GM12878 (cell line): ENCODE measurements around the gene GLI1. TPM values are rescaled to one million over a fixed set of nuclear protein-coding genes. Genes with fewer than 3 reads are reported as not detected.
A peak's percentile ranks its signal among the peaks of the same experiment; 100 is the strongest.

Experiments used
- ATAC-seq: fragments of 200-7000 bp; cut with Tn5 transposase; 3 replicates; pipeline ENCODE4 v1.9.1; 2020; ENCODE audit warnings: mild to moderate bottlenecking, moderate library complexity
- BruUV-seq: library from RNA; stranded (reverse); fragments of 400-500 nt; replicated peaks from 2 replicates; lab custom pipeline; 2021; lab: Mats Ljungman, UMichigan
- CTCF ChIA-PET: fragments of 300-600 bp; sonication (Branson Sonifier 250); formaldehyde crosslinking; extraction: SDS; loops from one replicate; lab custom pipeline; 2021; ENCODE audit warnings: inconsistent platforms; lab: Yijun Ruan, JAX
- POLR2A ChIA-PET: fragments of 350-600 bp; formaldehyde crosslinking; extraction: SDS; loops from one replicate; lab custom pipeline; 2021; ENCODE audit warnings: inconsistent platforms; lab: Charles Lee
- RAD21 ChIA-PET: fragments of 300-600 bp; sonication (Branson Sonifier 250); formaldehyde crosslinking; loops from one replicate; lab custom pipeline; 2023; ENCODE audit warnings: antibody characterized with exemption; ENCODE audit not compliant: unreplicated experiment; lab: Charles Lee
- SMC1A ChIA-PET: fragments of 300-600 bp; sonication (Branson Sonifier 250); formaldehyde crosslinking; loops from one replicate; lab custom pipeline; 2023; ENCODE audit not compliant: unreplicated experiment, uncharacterized antibody; lab: Charles Lee
- DNase-seq: peaks from one replicate; pipeline ENCODE4 v3.0.0-alpha.2; 2011; ENCODE audit warnings: low read depth, low spot score
- FAIRE-seq: peaks from 3 replicates; lab custom pipeline; 2011; peaks lifted over from hg19 to GRCh38; lab: Jason Lieb, UNC
- H2AFZ ChIP-seq: 2 replicates; pipeline ENCODE4 v1.6.0; 2011; ENCODE audit warnings: low read depth, low read length, control low read depth; ENCODE audit not compliant: control insufficient read depth
- H3K27ac ChIP-seq: 2 replicates; pipeline ENCODE4 v1.5.1; 2011; ENCODE audit warnings: control low read depth; ENCODE audit not compliant: control insufficient read depth, insufficient read depth
- H3K27me3 ChIP-seq, 2 experiments: replicated peaks in 1 of 2; 2 replicates each; pipeline versions ENCODE4 v1.6.0 to v1.6.1; 2011; ENCODE audit warnings: low read length in 1 of 2; ENCODE audit not compliant: control insufficient read depth in 2 of 2, insufficient read depth in 2 of 2
- H3K36me3 ChIP-seq, 2 experiments: 2 replicates each; pipeline ENCODE4 v1.5.1; 2011; ENCODE audit warnings: low read length in 1 of 2; ENCODE audit not compliant: control insufficient read depth in 2 of 2, insufficient read depth in 2 of 2
- H3K4me1 ChIP-seq: 2 replicates; pipeline ENCODE4 v1.6.1; 2011; ENCODE audit warnings: mild to moderate bottlenecking, low read length, moderate library complexity, mixed read lengths; ENCODE audit not compliant: control insufficient read depth, insufficient read depth
- H3K4me2 ChIP-seq: 2 replicates; pipeline ENCODE4 v1.6.0; 2011; ENCODE audit warnings: control low read depth; ENCODE audit not compliant: control insufficient read depth, insufficient read depth
- H3K4me3 ChIP-seq: fragments of 200-600 bp; sonication (generic); 2 replicates; pipeline ENCODE4 v1.5.1; 2016
- H3K79me2 ChIP-seq: 2 replicates; pipeline ENCODE4 v1.6.0; 2011; ENCODE audit warnings: low read length; ENCODE audit not compliant: control insufficient read depth, insufficient read depth
- H3K9ac ChIP-seq: 2 replicates; pipeline ENCODE4 v1.8.0; 2011; ENCODE audit warnings: low read length, control low read depth, mixed read lengths; ENCODE audit not compliant: control insufficient read depth, insufficient read depth
- H3K9me3 ChIP-seq: replicated peaks from 3 replicates; pipeline ENCODE4 v1.5.1; 2011; ENCODE audit warnings: mild to moderate bottlenecking, low read length; ENCODE audit not compliant: control insufficient read depth, insufficient read depth
- H4K20me1 ChIP-seq: 2 replicates; pipeline ENCODE4 v1.6.0; 2011; ENCODE audit not compliant: control insufficient read depth, insufficient read depth
- ATF7 ChIP-seq: fragments of 450-650 bp; IDR thresholded peaks from 2 replicates; pipeline ENCODE4 v1.6.1; 2016; ENCODE audit warnings: low read depth, mild to moderate bottlenecking
- FOXK2 ChIP-seq: fragments of 450-650 bp; IDR thresholded peaks from 2 replicates; pipeline ENCODE4 v1.6.1; 2017; ENCODE audit warnings: mild to moderate bottlenecking, moderate library complexity
- GABPA ChIP-seq: IDR thresholded peaks from 2 replicates; pipeline ENCODE4 v1.6.1; 2014; ENCODE audit warnings: antibody characterized with exemption, low read depth, mild to moderate bottlenecking, inconsistent platforms
- HDAC2 ChIP-seq: fragments of 200-600 bp; sonication (generic); IDR thresholded peaks from 2 replicates; pipeline ENCODE4 v1.6.1; 2017
- IKZF2 ChIP-seq, 2 experiments: fragments of 450-650 bp; IDR thresholded peaks; 2 replicates each; pipeline ENCODE4 v1.6.1; 2017; ENCODE audit warnings: mild to moderate bottlenecking in 2 of 2, moderate library complexity in 2 of 2
- POLR2A ChIP-seq: IDR thresholded peaks from 2 replicates; pipeline ENCODE4 v1.6.1; 2011; ENCODE audit warnings: low read depth, mild to moderate bottlenecking, low read length
- POLR2AphosphoS2 ChIP-seq: IDR thresholded peaks from 2 replicates; pipeline ENCODE4 v1.6.1; 2011; ENCODE audit warnings: low read depth, mild to moderate bottlenecking, low read length, improper control_type of control experiment, moderate library complexity
- SUZ12 ChIP-seq: fragments of 200-600 bp; sonication (generic); IDR thresholded peaks from one replicate; pipeline ENCODE4 v1.6.1; 2018; ENCODE audit warnings: antibody characterized with exemption, mild to moderate bottlenecking; ENCODE audit not compliant: unreplicated experiment
- YBX1 ChIP-seq: fragments of 450-650 bp; IDR thresholded peaks from 2 replicates; pipeline ENCODE4 v1.6.1; 2016; ENCODE audit warnings: antibody characterized with exemption
- ZNF24 ChIP-seq: fragments of 450-650 bp; IDR thresholded peaks from 2 replicates; pipeline ENCODE4 v1.6.1; 2017; ENCODE audit warnings: antibody characterized with exemption, mild to moderate bottlenecking
- WGBS: methylation state at CpG from one replicate; pipeline ENCODE4 v1.1.6; 2016; ENCODE audit warnings: low lambda C conversion rate; ENCODE audit not compliant: insufficient replicate concordance, insufficient coverage; ENCODE audit errors: missing lambda C conversion rate; 5-methylcytosine and 5-hydroxymethylcytosine counted together
- in situ Hi-C: fragments of 300-500 bp; cut with MboI; formaldehyde crosslinking; loops from 9 replicates; pipeline ENCODE4 v1.14.3; 2018; ENCODE audit warnings: mixed read lengths
- intact Hi-C: fragments of 100-400 bp; cut with micrococcal nuclease; formaldehyde crosslinking; loops from one replicate; pipeline ENCODE4 v1.14.2; 2022; ENCODE audit not compliant: unreplicated experiment
- polyA plus RNA-seq, 11 experiments: library from polyadenylated mRNA; depleted of rRNA in 4 of 11; unstranded in 6 of 11; stranded (reverse) in 5 of 11; fragments of >200 nt; fragmentation: Nextera tagmentation in 4 of 11; fragmentation: Illumina TruSeq in 1 of 11; extraction: Ambion mirVana in 4 of 11; extraction: Trizol in 1 of 11; gene quantifications; 1 replicate in 1 of 11; 2 replicates in 10 of 11; pipeline versions ENCODE4 v1.2.1 to v1.2.3, GENCODE V29; 2011 to 2016; ENCODE audit warnings: inconsistent platforms in 2 of 11, missing spikeins in 2 of 11, low read depth in 1 of 11
- total RNA-seq, 4 experiments: library from RNA; depleted of rRNA in 3 of 4; stranded (reverse); fragments of >200 nt in 3 of 4; fragmentation: Illumina TruSeq in 1 of 4; extraction: Trizol in 1 of 4; gene quantifications; 2 replicates each; pipeline versions ENCODE4 v1.2.1 to v1.2.3, GENCODE V29; 2013 to 2021
- TF ChIP-seq, protein P1 (sequence below): IDR thresholded peaks from 2 replicates; pipeline ENCODE4 v1.6.1; 2012; ENCODE audit warnings: improper control_type of control experiment, low read depth, low read length; ENCODE audit not compliant: insufficient replicate concordance
- TF ChIP-seq, protein P2 (sequence below): fragments of 450-650 bp; IDR thresholded peaks from 2 replicates; pipeline ENCODE4 v1.6.1; 2017; ENCODE audit warnings: mild to moderate bottlenecking, moderate library complexity

Gene GLI1
- total and polyA plus RNA-seq, 10 of the 15 experiments (the other 5 are each of a cell fraction or from before 2014, with no cell fraction given) = 0.27 to 1.2 (median 0.49) TPM

GRCh38 chr12:57452181-57452936 lies 7.2 kb upstream of the GLI1 start (continued):
- TF ChIP-seq, protein P1, sequence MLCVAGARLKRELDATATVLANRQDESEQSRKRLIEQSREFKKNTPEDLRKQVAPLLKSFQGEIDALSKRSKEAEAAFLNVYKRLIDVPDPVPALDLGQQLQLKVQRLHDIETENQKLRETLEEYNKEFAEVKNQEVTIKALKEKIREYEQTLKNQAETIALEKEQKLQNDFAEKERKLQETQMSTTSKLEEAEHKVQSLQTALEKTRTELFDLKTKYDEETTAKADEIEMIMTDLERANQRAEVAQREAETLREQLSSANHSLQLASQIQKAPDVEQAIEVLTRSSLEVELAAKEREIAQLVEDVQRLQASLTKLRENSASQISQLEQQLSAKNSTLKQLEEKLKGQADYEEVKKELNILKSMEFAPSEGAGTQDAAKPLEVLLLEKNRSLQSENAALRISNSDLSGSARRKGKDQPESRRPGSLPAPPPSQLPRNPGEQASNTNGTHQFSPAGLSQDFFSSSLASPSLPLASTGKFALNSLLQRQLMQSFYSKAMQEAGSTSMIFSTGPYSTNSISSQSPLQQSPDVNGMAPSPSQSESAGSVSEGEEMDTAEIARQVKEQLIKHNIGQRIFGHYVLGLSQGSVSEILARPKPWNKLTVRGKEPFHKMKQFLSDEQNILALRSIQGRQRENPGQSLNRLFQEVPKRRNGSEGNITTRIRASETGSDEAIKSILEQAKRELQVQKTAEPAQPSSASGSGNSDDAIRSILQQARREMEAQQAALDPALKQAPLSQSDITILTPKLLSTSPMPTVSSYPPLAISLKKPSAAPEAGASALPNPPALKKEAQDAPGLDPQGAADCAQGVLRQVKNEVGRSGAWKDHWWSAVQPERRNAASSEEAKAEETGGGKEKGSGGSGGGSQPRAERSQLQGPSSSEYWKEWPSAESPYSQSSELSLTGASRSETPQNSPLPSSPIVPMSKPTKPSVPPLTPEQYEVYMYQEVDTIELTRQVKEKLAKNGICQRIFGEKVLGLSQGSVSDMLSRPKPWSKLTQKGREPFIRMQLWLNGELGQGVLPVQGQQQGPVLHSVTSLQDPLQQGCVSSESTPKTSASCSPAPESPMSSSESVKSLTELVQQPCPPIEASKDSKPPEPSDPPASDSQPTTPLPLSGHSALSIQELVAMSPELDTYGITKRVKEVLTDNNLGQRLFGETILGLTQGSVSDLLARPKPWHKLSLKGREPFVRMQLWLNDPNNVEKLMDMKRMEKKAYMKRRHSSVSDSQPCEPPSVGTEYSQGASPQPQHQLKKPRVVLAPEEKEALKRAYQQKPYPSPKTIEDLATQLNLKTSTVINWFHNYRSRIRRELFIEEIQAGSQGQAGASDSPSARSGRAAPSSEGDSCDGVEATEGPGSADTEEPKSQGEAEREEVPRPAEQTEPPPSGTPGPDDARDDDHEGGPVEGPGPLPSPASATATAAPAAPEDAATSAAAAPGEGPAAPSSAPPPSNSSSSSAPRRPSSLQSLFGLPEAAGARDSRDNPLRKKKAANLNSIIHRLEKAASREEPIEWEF = no peak
- peak; percentile 65 for TF ChIP-seq ATF7
- TF ChIP-seq HDAC2 = no peak
- TF ChIP-seq IKZF2 (IDR thresholded peaks at IDR 0.05) = peak; percentile 9 to 41; a peak in 2 of 4 replicates

GRCh38 chr12:57452937-57453509 lies 6.6 kb upstream of the GLI1 start:
- RAD21 ChIA-PET = interaction anchor here (0.6 to 6.8 kb wide), 38 partner anchors 9 to 770 kb away, joined by 3 to 224 read pairs (median 5); partner anchors contain the start of genes DDIT3, INHBC, SHMT2 and STAC3
- CTCF ChIA-PET = interaction anchor here (0.6 to 11.0 kb wide), 62 partner anchors 9 to 355 kb away, joined by 3 to 540 read pairs (median 6); partner anchors contain the start of genes DCTN2, INHBC, SHMT2 and STAC3
- H3K9me3 ChIP-seq = no peaks in the 10 kb centered on the region
- H3K4me3 ChIP-seq = no peak overlapping the region
- peak; percentile 68 for ATAC-seq
- POLR2A ChIA-PET = interaction anchor here (0.5 to 6.1 kb wide), 20 partner anchors 8 to 1078 kb away, joined by 3 to 29 read pairs (median 4); partner anchors contain the start of gene INHBC
- no peaks in the 10 kb centered on the region for H3K27me3 ChIP-seq
- H3K79me2 ChIP-seq = no peaks in the 10 kb centered on the region
- H2AFZ ChIP-seq = peak overlapping the region; percentile 76
- no peaks in the 10 kb centered on the region for H3K36me3 ChIP-seq
- FAIRE-seq = peak; percentile 79
- no peak for DNase-seq
- H3K4me1 ChIP-seq = peaks cover 6% of the 10 kb centered on the region
- H3K9ac ChIP-seq = no peak overlapping the region
- WGBS = 19% methylated on average over 7 of the region's 7 CpGs
- no peak overlapping the region for H3K27ac ChIP-seq
- H3K4me2 ChIP-seq = no peak overlapping the region
- SMC1A ChIA-PET = interaction anchor here (0.7 to 7.6 kb wide), 39 partner anchors 8 to 239 kb away, joined by 3 to 226 read pairs (median 4); partner anchors contain the start of genes INHBC and SHMT2
- BruUV-seq = no TSS peak
- no peaks in the 10 kb centered on the region for H4K20me1 ChIP-seq
- in situ Hi-C loops = loop anchor here (10.0 kb wide), 1 partner anchor 138 kb away; no protein-coding TSS in a partner anchor
- intact Hi-C loops = loop anchor here (1.0 kb wide), 2 partner anchors 146 to 190 kb away; no protein-coding TSS in a partner anchor
- TF ChIP-seq POLR2AphosphoS2 = no peak
- no peak for TF ChIP-seq POLR2A
- TF ChIP-seq ZNF24 = no peak
- TF ChIP-seq SUZ12 = no peak
- TF ChIP-seq HDAC2 = no peak
- TF ChIP-seq FOXK2 = no peak
- TF ChIP-seq YBX1 = no peak
- TF ChIP-seq, protein P2, sequence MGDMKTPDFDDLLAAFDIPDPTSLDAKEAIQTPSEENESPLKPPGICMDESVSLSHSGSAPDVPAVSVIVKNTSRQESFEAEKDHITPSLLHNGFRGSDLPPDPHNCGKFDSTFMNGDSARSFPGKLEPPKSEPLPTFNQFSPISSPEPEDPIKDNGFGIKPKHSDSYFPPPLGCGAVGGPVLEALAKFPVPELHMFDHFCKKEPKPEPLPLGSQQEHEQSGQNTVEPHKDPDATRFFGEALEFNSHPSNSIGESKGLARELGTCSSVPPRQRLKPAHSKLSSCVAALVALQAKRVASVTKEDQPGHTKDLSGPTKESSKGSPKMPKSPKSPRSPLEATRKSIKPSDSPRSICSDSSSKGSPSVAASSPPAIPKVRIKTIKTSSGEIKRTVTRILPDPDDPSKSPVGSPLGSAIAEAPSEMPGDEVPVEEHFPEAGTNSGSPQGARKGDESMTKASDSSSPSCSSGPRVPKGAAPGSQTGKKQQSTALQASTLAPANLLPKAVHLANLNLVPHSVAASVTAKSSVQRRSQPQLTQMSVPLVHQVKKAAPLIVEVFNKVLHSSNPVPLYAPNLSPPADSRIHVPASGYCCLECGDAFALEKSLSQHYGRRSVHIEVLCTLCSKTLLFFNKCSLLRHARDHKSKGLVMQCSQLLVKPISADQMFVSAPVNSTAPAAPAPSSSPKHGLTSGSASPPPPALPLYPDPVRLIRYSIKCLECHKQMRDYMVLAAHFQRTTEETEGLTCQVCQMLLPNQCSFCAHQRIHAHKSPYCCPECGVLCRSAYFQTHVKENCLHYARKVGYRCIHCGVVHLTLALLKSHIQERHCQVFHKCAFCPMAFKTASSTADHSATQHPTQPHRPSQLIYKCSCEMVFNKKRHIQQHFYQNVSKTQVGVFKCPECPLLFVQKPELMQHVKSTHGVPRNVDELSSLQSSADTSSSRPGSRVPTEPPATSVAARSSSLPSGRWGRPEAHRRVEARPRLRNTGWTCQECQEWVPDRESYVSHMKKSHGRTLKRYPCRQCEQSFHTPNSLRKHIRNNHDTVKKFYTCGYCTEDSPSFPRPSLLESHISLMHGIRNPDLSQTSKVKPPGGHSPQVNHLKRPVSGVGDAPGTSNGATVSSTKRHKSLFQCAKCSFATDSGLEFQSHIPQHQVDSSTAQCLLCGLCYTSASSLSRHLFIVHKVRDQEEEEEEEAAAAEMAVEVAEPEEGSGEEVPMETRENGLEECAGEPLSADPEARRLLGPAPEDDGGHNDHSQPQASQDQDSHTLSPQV = no peak
- no peak for TF ChIP-seq GABPA
